Mesenchymal stem cell (in vitro differentiated cells and primary cell): ENCODE data around the gene UBL7.

Source experiments
- DNase-seq: peaks from one replicate; pipeline ENCODE4 v3.0.0-alpha.2; 2013
- H2AFZ ChIP-seq: one replicate; pipeline ENCODE4 v1.6.1; 2013; ENCODE audit warnings: low read depth, mild to moderate bottlenecking, control low read depth, inconsistent platforms, low read length, moderate library complexity
- H2AK5ac ChIP-seq: 2 replicates; pipeline ENCODE4 v1.6.1; 2013; ENCODE audit warnings: low read length, moderate library complexity, mild to moderate bottlenecking, inconsistent platforms; ENCODE audit not compliant: severe bottlenecking
- H2BK120ac ChIP-seq: one replicate; pipeline ENCODE4 v1.6.1; 2013; ENCODE audit warnings: low read depth, mild to moderate bottlenecking, inconsistent platforms, low read length, moderate library complexity
- H2BK12ac ChIP-seq, 2 experiments: one replicate each; pipeline ENCODE4 v1.6.1; 2013; ENCODE audit warnings: inconsistent platforms in 2 of 2, low read length in 2 of 2, mild to moderate bottlenecking in 2 of 2, moderate library complexity in 2 of 2, control low read depth in 1 of 2
- H2BK15ac ChIP-seq: one replicate; pipeline ENCODE4 v1.6.1; 2013; ENCODE audit warnings: mild to moderate bottlenecking, low read depth, inconsistent platforms; ENCODE audit not compliant: poor library complexity, severe bottlenecking
- H2BK5ac ChIP-seq: 2 replicates; pipeline ENCODE4 v1.6.1; 2013; ENCODE audit warnings: low read depth, mild to moderate bottlenecking, low read length, control low read depth, inconsistent platforms; ENCODE audit not compliant: poor library complexity, severe bottlenecking
- H3K14ac ChIP-seq, 2 experiments: one replicate each; pipeline ENCODE4 v1.6.1; 2013; ENCODE audit warnings: inconsistent platforms in 2 of 2, low read length in 2 of 2, control low read depth in 1 of 2, mild to moderate bottlenecking in 1 of 2, moderate library complexity in 1 of 2
- H3K18ac ChIP-seq, 2 experiments: one replicate each; pipeline ENCODE4 v1.6.1; 2013; ENCODE audit warnings: inconsistent platforms in 2 of 2, low read length in 2 of 2, control low read depth in 1 of 2, low read depth in 1 of 2, mild to moderate bottlenecking in 1 of 2
- H3K23ac ChIP-seq, 2 experiments: one replicate each; pipeline ENCODE4 v1.6.1; 2013; ENCODE audit warnings: inconsistent platforms in 2 of 2, low read length in 2 of 2, mild to moderate bottlenecking in 2 of 2, moderate library complexity in 2 of 2, control low read depth in 1 of 2
- H3K27ac ChIP-seq: 2 replicates; pipeline ENCODE4 v1.5.1; 2013; ENCODE audit warnings: mild to moderate bottlenecking, moderate library complexity, low read length, control low read depth, inconsistent platforms; ENCODE audit not compliant: poor library complexity, severe bottlenecking
- H3K27me3 ChIP-seq, 2 experiments: 2 replicates each; pipeline versions ENCODE4 v1.6.1 to v1.7.0; 2013; ENCODE audit warnings: low read length in 2 of 2, mild to moderate bottlenecking in 2 of 2, moderate library complexity in 2 of 2, control low read depth in 1 of 2, inconsistent platforms in 1 of 2; ENCODE audit not compliant: control insufficient read depth in 1 of 2, insufficient read depth in 1 of 2
- H3K36me3 ChIP-seq, 2 experiments: 2 replicates each; pipeline versions ENCODE4 v1.6.1 to v1.7.0; 2013; ENCODE audit warnings: low read length in 2 of 2, control low read depth in 1 of 2, inconsistent platforms in 1 of 2, low read depth in 1 of 2, mild to moderate bottlenecking in 1 of 2; ENCODE audit not compliant: insufficient read depth in 2 of 2, control insufficient read depth in 1 of 2
- H3K4ac ChIP-seq, 2 experiments: one replicate each; pipeline ENCODE4 v1.6.1; 2013; ENCODE audit warnings: inconsistent platforms in 2 of 2, low read length in 2 of 2, mild to moderate bottlenecking in 2 of 2, moderate library complexity in 2 of 2, control low read depth in 1 of 2, low read depth in 1 of 2
- H3K4me1 ChIP-seq: 2 replicates; pipeline ENCODE4 v1.6.1; 2013; ENCODE audit warnings: low read depth, low read length, control low read depth; ENCODE audit not compliant: control insufficient read depth, insufficient read depth
- H3K4me2 ChIP-seq: 2 replicates; pipeline ENCODE4 v1.6.1; 2013; ENCODE audit warnings: low read length, mild to moderate bottlenecking, inconsistent platforms; ENCODE audit not compliant: poor library complexity, severe bottlenecking
- H3K4me3 ChIP-seq, 2 experiments: 2 replicates each; pipeline versions ENCODE4 v1.5.1 to v1.7.0; 2013; ENCODE audit warnings: low read length in 2 of 2, mild to moderate bottlenecking in 2 of 2, control low read depth in 1 of 2, low read depth in 1 of 2; ENCODE audit not compliant: insufficient read depth in 1 of 2
- H3K79me1 ChIP-seq: replicated peaks from 2 replicates; pipeline ENCODE4 v1.6.1; 2013; ENCODE audit warnings: mild to moderate bottlenecking, control low read depth, low read length, inconsistent platforms; ENCODE audit not compliant: poor library complexity, severe bottlenecking
- H3K9ac ChIP-seq: 2 replicates; pipeline ENCODE4 v1.7.0; 2013; ENCODE audit warnings: mild to moderate bottlenecking, low read length, moderate library complexity
- H3K9me3 ChIP-seq: 2 replicates; pipeline ENCODE4 v1.7.0; 2013; ENCODE audit warnings: mild to moderate bottlenecking, low read length; ENCODE audit not compliant: control insufficient read depth
- H4K8ac ChIP-seq: one replicate; pipeline ENCODE4 v1.6.1; 2013; ENCODE audit warnings: inconsistent platforms, mild to moderate bottlenecking, low read length, moderate library complexity
- H4K91ac ChIP-seq: one replicate; pipeline ENCODE4 v1.6.1; 2013; ENCODE audit warnings: mild to moderate bottlenecking, low read length, inconsistent platforms
- WGBS: methylation state at CpG from one replicate; pipeline ENCODE4 v1.1.7; 2013; ENCODE audit warnings: mixed read lengths; 5-methylcytosine and 5-hydroxymethylcytosine counted together

UBL7 gene

GRCh38 chr15:74414603-74415338 lies 46.2 kb downstream of the UBL7 start:
- H2AFZ ChIP-seq, result no peak overlapping the region
- H3K4ac ChIP-seq, result no peak overlapping the region
- 96% methylated on average over 5 of the region's 12 CpGs for WGBS
- DNase-seq, result no peak
- no peak overlapping the region for H3K27ac ChIP-seq
- H3K36me3 ChIP-seq, result peaks cover 66 to 84% of the 10 kb centered on the region in 2 experiments
- no peak overlapping the region for H3K14ac ChIP-seq
- H2BK15ac ChIP-seq, result no peak overlapping the region
- H2BK5ac ChIP-seq, result no peak overlapping the region
- H3K4me2 ChIP-seq, result no peak overlapping the region
- H2BK120ac ChIP-seq, result no peak overlapping the region
- H4K8ac ChIP-seq, result no peak overlapping the region
- H4K91ac ChIP-seq, result no peak overlapping the region
- no peak overlapping the region for H3K4me3 ChIP-seq
- peaks cover 55% of the 10 kb centered on the region for H3K4me1 ChIP-seq
- peaks cover 13% of the 10 kb centered on the region for H3K79me1 ChIP-seq
- H2BK12ac ChIP-seq, result no peak overlapping the region
- H3K9me3 ChIP-seq, result no peaks in the 10 kb centered on the region
- H3K9ac ChIP-seq, result no peak overlapping the region
- no peaks in the 10 kb centered on the region for H3K27me3 ChIP-seq
- H2AK5ac ChIP-seq, result no peak overlapping the region
- H3K18ac ChIP-seq, result no peak overlapping the region
- no peak overlapping the region for H3K23ac ChIP-seq

DNA sequence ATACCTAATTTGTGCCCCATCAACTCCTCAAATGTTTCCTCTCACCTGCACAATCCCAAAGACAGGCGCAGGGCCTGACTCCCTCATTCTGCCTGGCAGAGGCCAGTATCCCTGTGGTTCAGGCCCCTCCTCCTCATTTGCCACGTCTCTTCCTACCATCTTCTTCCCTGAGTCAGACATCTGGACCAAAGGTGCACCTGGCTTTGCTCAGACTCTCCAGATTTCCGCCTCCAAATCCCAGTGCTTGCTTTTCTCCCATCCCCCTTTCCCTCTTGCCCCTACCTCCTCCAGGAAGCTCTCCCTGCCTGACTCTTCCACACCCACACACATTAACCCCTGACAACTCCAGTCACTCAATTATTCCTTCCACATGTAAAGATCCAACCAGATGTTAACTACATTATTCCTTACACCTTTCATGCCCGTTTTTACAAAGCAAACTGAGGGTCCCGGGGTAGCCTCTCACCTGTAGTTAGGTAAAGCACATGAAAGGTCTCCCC lies 46.8 kb downstream of the UBL7 start:
- no peaks in the 10 kb centered on the region for H3K27me3 ChIP-seq
- H3K4me2 ChIP-seq, result no peak overlapping the region
- no peak overlapping the region for H2BK5ac ChIP-seq
- H2BK12ac ChIP-seq, result no peak overlapping the region
- H2BK120ac ChIP-seq, result no peak overlapping the region
- no peak overlapping the region for H3K9ac ChIP-seq
- H4K91ac ChIP-seq, result no peak overlapping the region
- H3K4me1 ChIP-seq, result peaks cover 53% of the 10 kb centered on the region
- H4K8ac ChIP-seq, result no peak overlapping the region
- peaks cover 66 to 89% of the 10 kb centered on the region in 2 experiments for H3K36me3 ChIP-seq
- 85% methylated on average over 5 of the region's 5 CpGs for WGBS
- H2AFZ ChIP-seq, result no peak overlapping the region
- H3K9me3 ChIP-seq, result no peaks in the 10 kb centered on the region
- H3K27ac ChIP-seq, result no peak overlapping the region
- no peak for DNase-seq
- H2BK15ac ChIP-seq, result no peak overlapping the region
- no peak overlapping the region for H3K18ac ChIP-seq
- peak overlapping the region; percentile 27 for H2AK5ac ChIP-seq
- no peak overlapping the region for H3K4me3 ChIP-seq
- no peak overlapping the region for H3K14ac ChIP-seq
- peaks cover 15% of the 10 kb centered on the region for H3K79me1 ChIP-seq
- no peak overlapping the region for H3K23ac ChIP-seq
- no peak overlapping the region for H3K4ac ChIP-seq

DNA sequence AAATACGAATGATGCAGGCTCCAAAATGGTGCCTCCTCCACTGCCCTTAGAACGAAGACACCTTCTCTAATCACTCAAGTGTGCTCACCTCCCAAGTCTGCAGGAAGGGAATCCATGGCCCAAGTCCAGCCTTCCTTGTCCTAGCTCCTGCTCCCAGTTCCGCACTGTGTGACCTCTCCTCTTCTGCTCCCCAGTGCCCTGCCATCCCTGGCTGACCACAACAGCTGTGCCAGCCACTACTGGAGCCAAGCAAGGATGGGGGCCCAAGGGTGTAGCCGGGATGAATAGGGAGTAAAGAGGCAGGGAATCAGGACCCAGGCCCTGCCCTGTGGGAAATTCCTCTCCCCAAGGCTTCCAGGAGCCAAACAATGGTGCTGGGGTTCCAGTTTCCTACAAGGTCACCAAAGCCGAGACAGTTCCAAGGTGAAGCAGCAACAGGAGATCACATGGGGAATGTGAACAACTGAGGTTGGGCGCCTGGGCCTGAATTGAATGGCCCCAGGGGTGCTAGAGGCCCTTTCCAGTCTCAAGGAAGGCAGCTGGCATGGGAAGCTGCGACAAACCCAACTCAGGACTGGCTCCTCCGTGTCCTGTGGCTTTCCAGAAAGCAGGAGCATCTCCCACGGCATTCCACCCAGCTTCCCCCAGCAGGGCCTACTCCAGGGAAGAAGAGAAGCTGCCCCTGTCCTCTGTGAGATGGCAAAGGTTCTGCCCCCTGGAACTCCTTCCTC lies 47.4 kb downstream of the UBL7 start:
- H3K4me1 ChIP-seq, result peaks cover 52% of the 10 kb centered on the region
- H3K27ac ChIP-seq, result no peak overlapping the region
- no peak overlapping the region for H3K14ac ChIP-seq
- H2AFZ ChIP-seq, result no peak overlapping the region
- H2BK15ac ChIP-seq, result no peak overlapping the region
- no peak overlapping the region for H3K18ac ChIP-seq
- no peak overlapping the region for H3K9ac ChIP-seq
- no peak overlapping the region for H3K23ac ChIP-seq
- H2BK12ac ChIP-seq, result no peak overlapping the region
- H3K27me3 ChIP-seq, result no peaks in the 10 kb centered on the region
- H2AK5ac ChIP-seq, result peak overlapping the region; percentile 27
- H4K8ac ChIP-seq, result no peak overlapping the region
- H3K79me1 ChIP-seq, result peaks cover 16% of the 10 kb centered on the region
- H3K9me3 ChIP-seq, result no peaks in the 10 kb centered on the region
- H2BK5ac ChIP-seq, result no peak overlapping the region
- H3K4ac ChIP-seq, result no peak overlapping the region
- H4K91ac ChIP-seq, result no peak overlapping the region
- no peak overlapping the region for H3K4me2 ChIP-seq
- 89% methylated on average over 9 of the region's 9 CpGs for WGBS
- no peak overlapping the region for H3K4me3 ChIP-seq
- H3K36me3 ChIP-seq, result peaks cover 66 to 91% of the 10 kb centered on the region in 2 experiments
- no peak overlapping the region for H2BK120ac ChIP-seq
- DNase-seq, result no peak

DNA sequence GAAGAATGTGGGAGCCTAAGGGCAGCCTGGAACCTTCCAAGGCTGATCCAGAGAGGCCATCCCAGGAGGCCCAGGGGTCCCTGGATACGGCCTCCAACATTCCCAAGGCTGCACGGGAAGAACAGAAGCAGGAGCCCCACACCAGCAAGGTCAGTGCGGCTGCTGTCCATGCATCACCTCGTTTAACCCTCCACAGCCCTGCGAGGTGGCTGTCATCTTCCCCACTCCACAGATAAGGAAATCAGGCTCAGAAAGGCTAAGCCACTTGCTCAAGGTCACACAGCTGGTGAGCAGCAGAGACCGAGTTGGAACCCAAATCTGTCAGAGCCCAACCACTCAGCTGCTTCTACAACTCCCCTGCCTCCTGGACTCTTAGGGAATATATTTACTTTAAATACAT lies 48.8 kb downstream of the UBL7 start:
- Histone ChIP-seq H3K27ac (no peak overlapping the region), H3K4me1 (peaks cover 52% of the 10 kb centered on the region), H3K27me3 (no peaks in the 10 kb centered on the region), H2AFZ (no peak overlapping the region), H2BK5ac (no peak overlapping the region), H3K4me2 (no peak overlapping the region), H4K91ac (no peak overlapping the region), H3K18ac (no peak overlapping the region), H2BK120ac (no peak overlapping the region), H2BK15ac (no peak overlapping the region), H3K4me3 (no peak overlapping the region), H3K14ac (no peak overlapping the region), H2AK5ac (no peak overlapping the region), H4K8ac (no peak overlapping the region), H3K23ac (no peak overlapping the region), H3K36me3 (peaks cover 66 to 80% of the 10 kb centered on the region in 2 experiments), H3K9me3 (no peaks in the 10 kb centered on the region), H3K4ac (no peak overlapping the region), H3K79me1 (peaks cover 16% of the 10 kb centered on the region), H3K9ac (no peak overlapping the region), H2BK12ac (no peak overlapping the region)
- DNase-seq, result no peak
- 77% methylated on average over 5 of the region's 6 CpGs for WGBS
